ENCODE results near the gene SLC17A7.

The SLC17A7 gene

GRCh38 chr19:49437231-49437630 lies 4.1 kb downstream of the SLC17A7 start:
- Histone ChIP-seq H3K9me3 (ENCODE audit: control insufficient read depth, insufficient read depth, low read depth, low read length) (no peaks in the 10 kb centered on the region), H3K4me3 (ENCODE audit: low read depth, low read length) (no peak overlapping the region), H3K4me1 (ENCODE audit: control insufficient read depth, insufficient read depth, low read length) (peaks cover 4% of the 10 kb centered on the region), H3K27ac (ENCODE audit: extremely low read depth, low read depth, low read length) (no peak overlapping the region), H3K36me3 (ENCODE audit: control insufficient read depth in 2 of 2, insufficient read depth in 1 of 2, low read length in 2 of 2) (no peaks in the 10 kb centered on the region)
- POLR2A ChIA-PET, result no interaction called here
- CTCF ChIA-PET, result no interaction called here
- TF ChIP-seq ZNF24 (tag by site-specific recombination; IDR thresholded peaks at IDR 0.05), result no peak
- TF ChIP-seq ZNF623 (tag by site-specific recombination; IDR thresholded peaks at IDR 0.05), result no peak
- TF ChIP-seq ZNF292 (tag by site-specific recombination; IDR thresholded peaks at IDR 0.05; ENCODE audit: borderline replicate concordance, low read depth), result no peak
- TF ChIP-seq ZBTB6 (tag by site-specific recombination; IDR thresholded peaks at IDR 0.05), result no peak
- TF ChIP-seq ZNF132 (tag by site-specific recombination; IDR thresholded peaks at IDR 0.05; ENCODE audit: borderline replicate concordance), result no peak
- TF ChIP-seq ZNF19 (tag by site-specific recombination; IDR thresholded peaks at IDR 0.05; ENCODE audit: low read depth), result no peak
- no peak for TF ChIP-seq WT1 (tag by site-specific recombination; IDR thresholded peaks at IDR 0.05)
- no peak for TF ChIP-seq ZNF155 (tag by site-specific recombination; IDR thresholded peaks at IDR 0.05)
- TF ChIP-seq ZNF610 (tag by site-specific recombination; IDR thresholded peaks at IDR 0.05; ENCODE audit: borderline replicate concordance), result no peak
- no peak for TF ChIP-seq ZNF677 (tag by site-specific recombination; IDR thresholded peaks at IDR 0.05)
- TF ChIP-seq ZNF521 (tag by site-specific recombination; IDR thresholded peaks at IDR 0.05), result no peak
- no peak for TF ChIP-seq YY2 (tag by site-specific recombination; IDR thresholded peaks at IDR 0.05)

- H3K36me3 ChIP-seq (ENCODE audit: control insufficient read depth in 2 of 2, insufficient read depth in 1 of 2, low read length in 2 of 2), result no peaks in the 10 kb centered on the region
- no peak overlapping the region for H3K27ac ChIP-seq (ENCODE audit: extremely low read depth, low read depth, low read length)
- CTCF ChIA-PET, result interaction anchor here (0.6 to 1.2 kb wide), 4 partner anchors 9 to 45 kb away, joined by 3 to 4 read pairs (median 3); no protein-coding TSS in a partner anchor
- H3K4me1 ChIP-seq (ENCODE audit: control insufficient read depth, insufficient read depth, low read length), result no peaks in the 10 kb centered on the region
- no peaks in the 10 kb centered on the region for H3K9me3 ChIP-seq (ENCODE audit: control insufficient read depth, insufficient read depth, low read depth, low read length)
- POLR2A ChIA-PET, result interaction anchor here (0.7 to 1.3 kb wide), 4 partner anchors 9 to 75 kb away, joined by 3 to 4 read pairs (median 3); partner anchors contain the start of genes ALDH16A1 and GFY
- H3K4me3 ChIP-seq (ENCODE audit: low read depth, low read length), result no peak overlapping the region
- no peak for TF ChIP-seq ZNF23 (tag by site-specific recombination; IDR thresholded peaks at IDR 0.05; ENCODE audit: borderline replicate concordance)
- 0 out of 2 replicates have a peak, but pooled peaks have one; percentile 38 for TF ChIP-seq ZNF629 (tag by site-specific recombination; IDR thresholded peaks at IDR 0.05)
- peak; percentile 69 for TF ChIP-seq KLF1 (tag by site-specific recombination; IDR thresholded peaks at IDR 0.05)
- no peak for TF ChIP-seq MEIS1 (CRISPR knock-in tag; IDR thresholded peaks at IDR 0.05; ENCODE audit: borderline replicate concordance)
- TF ChIP-seq, protein P1, sequence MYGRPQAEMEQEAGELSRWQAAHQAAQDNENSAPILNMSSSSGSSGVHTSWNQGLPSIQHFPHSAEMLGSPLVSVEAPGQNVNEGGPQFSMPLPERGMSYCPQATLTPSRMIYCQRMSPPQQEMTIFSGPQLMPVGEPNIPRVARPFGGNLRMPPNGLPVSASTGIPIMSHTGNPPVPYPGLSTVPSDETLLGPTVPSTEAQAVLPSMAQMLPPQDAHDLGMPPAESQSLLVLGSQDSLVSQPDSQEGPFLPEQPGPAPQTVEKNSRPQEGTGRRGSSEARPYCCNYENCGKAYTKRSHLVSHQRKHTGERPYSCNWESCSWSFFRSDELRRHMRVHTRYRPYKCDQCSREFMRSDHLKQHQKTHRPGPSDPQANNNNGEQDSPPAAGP (tag by site-specific recombination; IDR thresholded peaks at IDR 0.05), result no peak
- no peak for TF ChIP-seq OVOL3 (tag by site-specific recombination; IDR thresholded peaks at IDR 0.05)
- no peak for TF ChIP-seq BCL11B (tag by site-specific recombination; IDR thresholded peaks at IDR 0.05; ENCODE audit: low read depth)
- no peak for TF ChIP-seq SALL2 (tag by site-specific recombination; IDR thresholded peaks at IDR 0.05; ENCODE audit: borderline replicate concordance)
- TF ChIP-seq GLIS1 (tag by site-specific recombination; IDR thresholded peaks at IDR 0.05), result no peak
- peak; percentile 30; the same call in 1 of the 2 replicates for TF ChIP-seq KLF9 (tag by site-specific recombination; IDR thresholded peaks at IDR 0.05; ENCODE audit: low read depth)
- no peak for TF ChIP-seq PATZ1 (tag by site-specific recombination; IDR thresholded peaks at IDR 0.05)
- TF ChIP-seq MYNN (tag by site-specific recombination; IDR thresholded peaks at IDR 0.05; ENCODE audit: borderline replicate concordance), result no peak
- no peak for TF ChIP-seq TSHZ1 (tag by site-specific recombination; IDR thresholded peaks at IDR 0.05; ENCODE audit: borderline replicate concordance)
- TF ChIP-seq ZBTB20 (tag by site-specific recombination; IDR thresholded peaks at IDR 0.05), result no peak
These were observed 4.8 kb downstream of the SLC17A7 start for GRCh38 chr19:49436381-49437017.

Data from HEK293 (cell line).